Lower leg skin (tissue), 4 donors: ENCODE results near the gene IBA57. TPM values are rescaled to one million over a fixed set of nuclear protein-coding genes. Genes with fewer than 3 reads are reported as not detected.
"Not testable (repeated sequence)": the region's sequence is repeated elsewhere in the genome, so short reads cannot be mapped to it uniquely, and the experiment has no call there.

Experiments
- DNase-seq, 2 donors: peaks; one replicate each; pipeline ENCODE4 v3.0.0-alpha.2; 2019; ENCODE audit warnings: low spot score in 2 of 2
- H3K4me3 ChIP-seq: fragments of 200-600 bp; sonication (generic); 2 replicates; pipeline ENCODE4 v1.5.1; 2017; ENCODE audit warnings: mild to moderate bottlenecking, low read depth; ENCODE audit not compliant: poor library complexity, severe bottlenecking
- CTCF ChIP-seq, 3 donors: fragments of 450-650 bp; IDR thresholded peaks; one replicate each; pipeline ENCODE4 v1.5.1; 2016; ENCODE audit warnings: antibody characterized with exemption in 3 of 3, mild to moderate bottlenecking in 3 of 3, moderate library complexity in 2 of 3
- POLR2A ChIP-seq, 2 donors: fragments of 450-650 bp; IDR thresholded peaks; one replicate each; pipeline ENCODE4 v1.6.1; 2016 to 2017; ENCODE audit warnings: antibody characterized with exemption in 2 of 2, mild to moderate bottlenecking in 1 of 2, moderate library complexity in 1 of 2
- WGBS, 2 donors: methylation state at CpG; one replicate each; pipeline ENCODE4 v1.1.5; 2018; 5-methylcytosine and 5-hydroxymethylcytosine counted together
- intact Hi-C: fragments of 100-400 bp; cut with DNase I; formaldehyde crosslinking; loops from one replicate; pipeline ENCODE4 v1.15.0; 2023; ENCODE audit warnings: low total_unique reads
- total RNA-seq, 4 donors: library from RNA; depleted of rRNA; stranded (reverse); fragments of >200 nt; gene quantifications; one replicate each; pipeline ENCODE4 v1.1.0, GENCODE V29; 2016

Gene IBA57
- total RNA-seq, 4 donors from 2014 or later, result 9.4 to 16.0 (median 12.6) TPM

- 92 to 93% methylated on average over 16 of the region's 16 CpGs for WGBS, 2 donors
- intact Hi-C loops, result no loop called here
- H3K4me3 ChIP-seq, result no peak overlapping the region
- TF ChIP-seq CTCF (IDR thresholded peaks at IDR 0.05), result no peak
- TF ChIP-seq POLR2A (IDR thresholded peaks at IDR 0.05), result no peak
- DNase-seq, result peak in 1 of 2 donors; percentile 71
These were observed 53.8 kb downstream of the IBA57 start for GRCh38 chr1:228219245-228219961.

- WGBS, 2 donors, result 93 to 94% methylated on average over 28 of the region's 28 CpGs
- peak in 1 of 2 donors; percentile 68 for DNase-seq
- TF ChIP-seq POLR2A (IDR thresholded peaks at IDR 0.05), result no peak
- TF ChIP-seq CTCF (IDR thresholded peaks at IDR 0.05), result no peak
- H3K4me3 ChIP-seq, result no peak overlapping the region
- intact Hi-C loops, result no loop called here
These were observed 54.6 kb downstream of the IBA57 start for GRCh38 chr1:228219962-228220780.

GRCh38 chr1:228221097-228221496, 55.5 kb downstream of the IBA57 start:
- peak in 1 of 2 donors; percentile 36 for DNase-seq
- intact Hi-C loops, H3K4me3 ChIP-seq: not testable (repeated sequence)
- WGBS, 2 donors, result 91 to 92% methylated on average over 9 of the region's 9 CpGs

GRCh38 chr1:228222548-228222947, 56.9 kb downstream of the IBA57 start:
- DNase-seq, result peak in 1 of 2 donors; percentile 43
- TF ChIP-seq POLR2A (IDR thresholded peaks at IDR 0.05), result no peak
- TF ChIP-seq CTCF (IDR thresholded peaks at IDR 0.05), result no peak
- intact Hi-C loops, result no loop called here
- 84 to 86% methylated on average over 11 of the region's 11 CpGs for WGBS, 2 donors
- H3K4me3 ChIP-seq, result no peak overlapping the region

GRCh38 chr1:228224198-228225164, 58.9 kb downstream of the IBA57 start:
- WGBS, 2 donors, result 89 to 92% methylated on average over 16 of the region's 16 CpGs
- TF ChIP-seq POLR2A (IDR thresholded peaks at IDR 0.05), result no peak
- TF ChIP-seq CTCF (IDR thresholded peaks at IDR 0.05), result no peak
- peak in 1 of 2 donors; percentile 40 for DNase-seq
- intact Hi-C loops, result no loop called here
- no peak overlapping the region for H3K4me3 ChIP-seq
